AG10803 (cell line): Measurements from ENCODE around the gene COL4A1.

Source experiments
- DNase-seq: peaks from one replicate; pipeline ENCODE4 v3.0.0; 2010; ENCODE audit warnings: low read depth
- H3K4me3 ChIP-seq: 2 replicates; pipeline ENCODE4 v1.5.1; 2011; ENCODE audit warnings: mild to moderate bottlenecking, low read length, control low read depth
- TF ChIP-seq, protein P1 (sequence below): conservative IDR thresholded peaks from 2 replicates; pipeline ENCODE4 v1.5.1; 2011; ENCODE audit warnings: mild to moderate bottlenecking, low read length, control low read depth, inconsistent platforms

The COL4A1 gene

DNA sequence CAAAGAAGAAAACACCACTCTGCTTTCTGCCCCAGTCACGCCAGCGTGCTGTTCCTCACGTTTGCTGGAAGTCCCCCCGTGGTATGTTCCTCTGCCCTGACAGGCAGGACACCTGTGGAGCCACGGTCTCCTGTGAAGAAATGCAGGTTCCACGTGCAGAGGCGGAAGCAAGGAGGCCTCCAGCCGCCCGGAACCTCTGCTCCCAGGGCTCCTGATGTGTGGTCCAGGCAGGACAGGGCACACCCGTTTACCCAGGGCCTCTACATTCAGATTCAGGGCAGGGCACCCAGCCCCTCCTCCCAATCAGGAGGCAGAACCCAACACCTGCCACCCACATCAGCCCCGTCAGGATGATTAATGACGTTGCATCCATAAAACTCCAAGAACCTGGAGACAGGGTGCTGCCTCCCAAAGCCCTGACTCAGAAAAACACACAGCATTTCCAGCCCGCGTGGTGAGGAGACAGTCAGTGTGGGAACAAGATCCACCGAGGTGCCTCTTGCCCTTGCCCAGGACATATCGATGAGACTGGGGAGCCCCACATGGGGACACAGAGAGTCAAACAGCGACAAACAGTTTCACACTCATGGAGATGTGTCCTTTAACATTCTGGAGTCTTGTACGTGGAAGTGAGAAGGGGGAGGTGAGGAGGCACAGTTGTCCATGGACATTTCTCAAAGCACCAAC, 76.2 kb downstream of the COL4A1 start:
- TF ChIP-seq, protein P1, sequence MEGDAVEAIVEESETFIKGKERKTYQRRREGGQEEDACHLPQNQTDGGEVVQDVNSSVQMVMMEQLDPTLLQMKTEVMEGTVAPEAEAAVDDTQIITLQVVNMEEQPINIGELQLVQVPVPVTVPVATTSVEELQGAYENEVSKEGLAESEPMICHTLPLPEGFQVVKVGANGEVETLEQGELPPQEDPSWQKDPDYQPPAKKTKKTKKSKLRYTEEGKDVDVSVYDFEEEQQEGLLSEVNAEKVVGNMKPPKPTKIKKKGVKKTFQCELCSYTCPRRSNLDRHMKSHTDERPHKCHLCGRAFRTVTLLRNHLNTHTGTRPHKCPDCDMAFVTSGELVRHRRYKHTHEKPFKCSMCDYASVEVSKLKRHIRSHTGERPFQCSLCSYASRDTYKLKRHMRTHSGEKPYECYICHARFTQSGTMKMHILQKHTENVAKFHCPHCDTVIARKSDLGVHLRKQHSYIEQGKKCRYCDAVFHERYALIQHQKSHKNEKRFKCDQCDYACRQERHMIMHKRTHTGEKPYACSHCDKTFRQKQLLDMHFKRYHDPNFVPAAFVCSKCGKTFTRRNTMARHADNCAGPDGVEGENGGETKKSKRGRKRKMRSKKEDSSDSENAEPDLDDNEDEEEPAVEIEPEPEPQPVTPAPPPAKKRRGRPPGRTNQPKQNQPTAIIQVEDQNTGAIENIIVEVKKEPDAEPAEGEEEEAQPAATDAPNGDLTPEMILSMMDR, result no peak
- no peak for DNase-seq
- no peak overlapping the region for H3K4me3 ChIP-seq

DNA sequence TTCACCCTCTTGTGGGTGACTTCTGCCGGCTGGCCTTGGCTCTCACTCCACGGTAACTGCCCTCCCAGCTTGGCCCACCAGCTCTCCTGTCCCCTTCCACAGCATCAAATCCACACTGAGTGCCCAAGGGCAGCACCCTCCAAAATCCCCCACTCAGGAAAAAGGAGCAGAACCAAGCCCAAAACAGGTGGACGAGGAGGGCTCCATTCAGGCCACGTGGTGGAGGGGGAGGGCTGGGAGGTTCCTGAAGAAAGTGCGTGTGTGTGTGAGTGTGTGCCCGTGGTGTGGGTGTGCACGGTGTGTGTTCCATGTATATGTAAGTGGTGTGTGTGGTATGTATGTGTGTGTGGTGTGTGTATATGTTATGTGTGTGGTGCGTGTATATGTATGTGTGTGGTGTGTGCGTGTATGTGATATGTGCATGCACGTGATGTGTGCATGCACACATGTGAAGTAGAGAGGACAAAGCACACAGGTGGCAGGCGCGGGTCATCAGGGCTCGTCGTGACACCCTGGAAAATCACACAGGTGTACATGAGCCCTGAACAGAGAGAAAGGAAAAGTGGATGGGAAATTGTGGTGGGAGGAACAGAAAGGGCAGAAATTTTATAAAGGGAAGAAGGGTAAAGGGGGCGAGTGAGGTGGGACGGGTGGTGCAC, 76.9 kb downstream of the COL4A1 start:
- TF ChIP-seq, protein P1, result no peak
- no peak overlapping the region for H3K4me3 ChIP-seq
- no peak for DNase-seq

DNA sequence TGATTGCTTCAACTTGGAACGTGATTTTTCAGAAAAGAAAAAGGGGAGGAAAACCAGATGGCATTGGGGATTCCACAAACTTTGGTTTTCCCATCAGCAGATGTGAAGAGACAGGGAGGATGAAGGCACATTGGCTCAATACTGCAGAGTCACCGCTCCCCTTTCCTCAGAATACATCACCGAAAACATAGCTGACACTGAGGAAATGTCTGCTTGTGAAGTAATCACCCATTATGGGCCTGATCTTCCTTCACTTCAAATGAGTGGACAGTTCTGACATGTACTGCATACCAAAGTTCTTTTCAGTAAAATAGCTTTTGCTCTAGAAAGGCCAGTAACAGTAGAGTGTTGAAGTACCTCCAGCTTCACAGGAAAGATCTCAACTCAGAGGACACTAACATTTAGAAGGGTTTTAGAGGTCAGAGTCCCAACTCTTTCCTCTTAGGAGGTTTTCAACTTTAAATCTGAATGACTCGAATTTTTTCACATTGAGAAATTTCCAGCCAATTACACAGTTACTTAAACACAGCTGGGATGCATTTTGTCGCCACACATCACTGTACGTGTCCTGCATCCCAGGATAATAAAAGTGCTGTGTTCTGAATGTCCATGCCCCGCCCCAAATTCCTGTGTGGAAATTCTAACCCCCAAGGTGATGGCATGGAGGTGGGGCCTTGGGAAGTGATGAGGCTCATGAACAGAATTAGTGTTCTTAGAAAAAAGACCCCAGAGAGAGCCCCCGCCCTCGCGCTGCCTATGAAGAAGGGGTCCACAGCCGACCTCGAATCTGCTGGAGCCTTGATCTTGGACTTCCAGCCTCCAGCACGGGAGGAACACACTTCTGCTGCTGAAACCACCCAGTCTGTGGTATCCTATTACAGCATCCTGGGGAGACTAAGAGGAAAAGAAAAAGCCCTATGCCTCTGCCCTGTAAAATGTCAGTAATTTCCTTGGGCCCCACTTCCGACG, 77.7 kb downstream of the COL4A1 start:
- no peak overlapping the region for H3K4me3 ChIP-seq
- TF ChIP-seq, protein P1, result no peak
- DNase-seq, result peak; percentile 78

DNA sequence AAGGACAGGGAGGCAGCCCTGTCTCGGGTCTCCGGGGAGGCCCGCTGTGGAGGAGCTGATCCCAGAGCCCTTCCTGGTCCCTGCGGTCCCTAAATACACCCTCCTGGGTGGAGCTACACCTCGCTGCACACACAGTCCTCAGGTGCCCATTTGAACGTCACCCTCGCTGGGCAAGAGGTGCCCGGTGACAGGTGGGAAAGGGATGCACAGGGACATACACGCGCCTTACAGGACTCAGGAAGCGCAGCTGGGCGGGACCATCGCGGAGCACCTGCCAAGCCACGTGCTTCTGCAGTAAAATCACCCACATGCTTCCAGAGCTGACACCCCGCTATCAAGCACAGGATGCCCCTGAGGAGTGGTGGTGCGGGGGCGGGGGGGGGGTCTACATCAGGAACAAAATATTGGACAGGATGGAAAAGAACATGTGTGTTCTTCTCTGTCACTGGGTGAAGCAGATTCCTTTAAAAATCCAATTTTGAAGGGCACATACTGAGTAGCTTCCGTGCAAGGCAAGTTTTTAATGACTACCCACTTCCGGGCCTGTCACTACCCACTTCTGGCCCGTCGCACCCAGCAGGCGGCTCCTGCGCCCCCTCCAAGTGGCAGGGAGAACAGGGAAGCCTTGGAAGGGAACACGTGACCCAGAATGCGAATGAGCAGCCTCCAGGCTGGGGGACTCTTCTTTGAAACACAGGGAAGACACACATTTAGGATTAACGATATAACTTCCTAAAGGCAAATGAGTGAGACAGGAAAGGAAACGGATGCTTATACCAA, 78.9 kb downstream of the COL4A1 start:
- TF ChIP-seq, protein P1, result no peak
- H3K4me3 ChIP-seq, result no peak overlapping the region
- DNase-seq, result no peak

DNA sequence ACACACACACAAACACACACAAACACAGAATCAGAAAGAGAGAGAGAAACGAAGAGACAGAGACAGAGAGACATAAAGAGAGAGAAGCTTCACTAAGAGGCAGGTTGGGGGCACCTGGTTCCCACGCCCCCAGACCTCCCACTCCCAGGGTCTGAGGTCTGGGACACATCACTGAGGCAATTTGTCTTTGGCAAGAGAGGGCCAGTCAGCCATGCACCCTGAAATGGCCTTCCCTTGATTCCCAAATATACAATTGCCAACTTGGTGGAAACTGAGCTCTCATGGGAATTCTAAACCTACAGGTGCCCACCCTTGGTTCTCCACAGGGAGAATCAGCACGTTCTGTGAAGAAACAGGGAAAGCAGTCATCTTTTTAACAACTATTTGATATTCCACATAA, 79.5 kb downstream of the COL4A1 start:
- no peak overlapping the region for H3K4me3 ChIP-seq
- TF ChIP-seq, protein P1, result no peak
- DNase-seq, result no peak
